ENCODE data around the gene CYP19A1.

Gene CYP19A1

GRCh38 chr15:51270706-51271105 lies 67.7 kb downstream of the CYP19A1 start:
- Histone ChIP-seq H3K27me3 (ENCODE audit: control insufficient read depth, low read length) (peaks cover 11% of the 10 kb centered on the region; the same call in 1 of the 2 replicates), H3K4me2 (ENCODE audit: low read length) (no peak overlapping the region)
- TF ChIP-seq EZH2phosphoT487 (IDR thresholded peaks at IDR 0.05; ENCODE audit: borderline replicate concordance, low read length), result no peak
- TF ChIP-seq CTCF (IDR thresholded peaks at IDR 0.05; ENCODE audit: low read depth, low read length, poor library complexity, severe bottlenecking), result no peak

GRCh38 chr15:51269496-51269895 lies 68.9 kb downstream of the CYP19A1 start:
- Histone ChIP-seq H3K4me3 (ENCODE audit: low read length) (no peak overlapping the region), H3K36me3 (ENCODE audit: control insufficient read depth, low read length) (no peaks in the 10 kb centered on the region), H3K27me3 (ENCODE audit: control insufficient read depth, low read length) (peaks cover 11% of the 10 kb centered on the region; the same call in 1 of the 2 replicates), H3K9me3 (ENCODE audit: control insufficient read depth, insufficient read depth, low read length) (no peaks in the 10 kb centered on the region), H3K9me2 (replicated peaks; ENCODE audit: control insufficient read depth, low read length) (no peaks in the 10 kb centered on the region), H3K79me2 (ENCODE audit: control insufficient read depth, low read length) (no peaks in the 10 kb centered on the region), H3F3A (ENCODE audit: control insufficient read depth, insufficient read depth) (no peaks in the 10 kb centered on the region), H3K4me1 (ENCODE audit: control insufficient read depth, low read length) (no peaks in the 10 kb centered on the region), H3K4me2 (ENCODE audit: low read length) (no peak overlapping the region), H3K27ac (ENCODE audit: low read depth, low read length) (no peak overlapping the region), H4K20me1 (ENCODE audit: control insufficient read depth, insufficient read depth, low read depth, low read length) (no peaks in the 10 kb centered on the region)
- TF ChIP-seq CTCF (IDR thresholded peaks at IDR 0.05; ENCODE audit: low read depth, low read length, poor library complexity, severe bottlenecking) (no peak), EZH2phosphoT487 (IDR thresholded peaks at IDR 0.05; ENCODE audit: borderline replicate concordance, low read length) (no peak)

More at GRCh38 chr15:51270706-51271105, 67.7 kb downstream of the CYP19A1 start:
- H3K79me2 ChIP-seq (ENCODE audit: control insufficient read depth, low read length), result no peaks in the 10 kb centered on the region
- no peaks in the 10 kb centered on the region for H3K9me3 ChIP-seq (ENCODE audit: control insufficient read depth, insufficient read depth, low read length)
- H3F3A ChIP-seq (ENCODE audit: control insufficient read depth, insufficient read depth), result no peaks in the 10 kb centered on the region
- H3K9me2 ChIP-seq (replicated peaks; ENCODE audit: control insufficient read depth, low read length), result no peaks in the 10 kb centered on the region
- no peak overlapping the region for H3K4me3 ChIP-seq (ENCODE audit: low read length)
- no peaks in the 10 kb centered on the region for H3K36me3 ChIP-seq (ENCODE audit: control insufficient read depth, low read length)
- no peak overlapping the region for H3K27ac ChIP-seq (ENCODE audit: low read depth, low read length)
- H3K4me1 ChIP-seq (ENCODE audit: control insufficient read depth, low read length), result no peaks in the 10 kb centered on the region
- H4K20me1 ChIP-seq (ENCODE audit: control insufficient read depth, insufficient read depth, low read depth, low read length), result no peaks in the 10 kb centered on the region

- no peaks in the 10 kb centered on the region for H3K9me3 ChIP-seq (ENCODE audit: control insufficient read depth, insufficient read depth, low read length)
- H3K36me3 ChIP-seq (ENCODE audit: control insufficient read depth, low read length), result no peaks in the 10 kb centered on the region
- no peak overlapping the region for H3K4me3 ChIP-seq (ENCODE audit: low read length)
- H3K27me3 ChIP-seq (ENCODE audit: control insufficient read depth, low read length), result peaks cover 16% of the 10 kb centered on the region; the same call in 1 of the 2 replicates
- H3K4me2 ChIP-seq (ENCODE audit: low read length), result no peak overlapping the region
- no peaks in the 10 kb centered on the region for H3K9me2 ChIP-seq (replicated peaks; ENCODE audit: control insufficient read depth, low read length)
- H4K20me1 ChIP-seq (ENCODE audit: control insufficient read depth, insufficient read depth, low read depth, low read length), result no peaks in the 10 kb centered on the region
- no peaks in the 10 kb centered on the region for H3K79me2 ChIP-seq (ENCODE audit: control insufficient read depth, low read length)
- H3K27ac ChIP-seq (ENCODE audit: low read depth, low read length), result no peak overlapping the region
- H3K4me1 ChIP-seq (ENCODE audit: control insufficient read depth, low read length), result no peaks in the 10 kb centered on the region
- no peaks in the 10 kb centered on the region for H3F3A ChIP-seq (ENCODE audit: control insufficient read depth, insufficient read depth)
- TF ChIP-seq CTCF (IDR thresholded peaks at IDR 0.05; ENCODE audit: low read depth, low read length, poor library complexity, severe bottlenecking) (no peak), EZH2phosphoT487 (IDR thresholded peaks at IDR 0.05; ENCODE audit: borderline replicate concordance, low read length) (no peak)
Observed at GRCh38 chr15:51267703-51268083, 70.7 kb downstream of the CYP19A1 start.
